Stomach smooth muscle (tissue), 2 donors: ENCODE results near the gene KLK13.

ENCODE experiments used
- H3K27ac ChIP-seq: one replicate; pipeline ENCODE4 v1.7.0; 2013; ENCODE audit warnings: mild to moderate bottlenecking, low read length, inconsistent platforms
- H3K27me3 ChIP-seq, 2 donors: one replicate each; pipeline ENCODE4 v1.7.0; 2013; ENCODE audit warnings: low read length in 2 of 2; ENCODE audit not compliant: insufficient read depth in 2 of 2, control insufficient read depth in 1 of 2
- H3K36me3 ChIP-seq, 2 donors: one replicate each; pipeline ENCODE4 v1.7.0; 2013; ENCODE audit warnings: low read length in 2 of 2; ENCODE audit not compliant: control insufficient read depth in 2 of 2, insufficient read depth in 2 of 2
- H3K4me1 ChIP-seq: one replicate; pipeline ENCODE4 v1.7.0; 2013; ENCODE audit warnings: low read length; ENCODE audit not compliant: control insufficient read depth, insufficient read depth
- H3K4me3 ChIP-seq, 2 donors: one replicate each; pipeline ENCODE4 v1.7.0; 2013; ENCODE audit warnings: low read length in 2 of 2
- H3K9ac ChIP-seq, 2 donors: one replicate each; pipeline ENCODE4 v1.7.0; 2013; ENCODE audit warnings: low read length in 2 of 2, mild to moderate bottlenecking in 1 of 2
- H3K9me3 ChIP-seq, 2 donors: one replicate each; pipeline ENCODE4 v1.7.0; 2013; ENCODE audit warnings: low read length in 2 of 2; ENCODE audit not compliant: control insufficient read depth in 2 of 2
- donor health status: healthy.
- donor health status: Pancreatic carcinoma.

KLK13 gene

DNA sequence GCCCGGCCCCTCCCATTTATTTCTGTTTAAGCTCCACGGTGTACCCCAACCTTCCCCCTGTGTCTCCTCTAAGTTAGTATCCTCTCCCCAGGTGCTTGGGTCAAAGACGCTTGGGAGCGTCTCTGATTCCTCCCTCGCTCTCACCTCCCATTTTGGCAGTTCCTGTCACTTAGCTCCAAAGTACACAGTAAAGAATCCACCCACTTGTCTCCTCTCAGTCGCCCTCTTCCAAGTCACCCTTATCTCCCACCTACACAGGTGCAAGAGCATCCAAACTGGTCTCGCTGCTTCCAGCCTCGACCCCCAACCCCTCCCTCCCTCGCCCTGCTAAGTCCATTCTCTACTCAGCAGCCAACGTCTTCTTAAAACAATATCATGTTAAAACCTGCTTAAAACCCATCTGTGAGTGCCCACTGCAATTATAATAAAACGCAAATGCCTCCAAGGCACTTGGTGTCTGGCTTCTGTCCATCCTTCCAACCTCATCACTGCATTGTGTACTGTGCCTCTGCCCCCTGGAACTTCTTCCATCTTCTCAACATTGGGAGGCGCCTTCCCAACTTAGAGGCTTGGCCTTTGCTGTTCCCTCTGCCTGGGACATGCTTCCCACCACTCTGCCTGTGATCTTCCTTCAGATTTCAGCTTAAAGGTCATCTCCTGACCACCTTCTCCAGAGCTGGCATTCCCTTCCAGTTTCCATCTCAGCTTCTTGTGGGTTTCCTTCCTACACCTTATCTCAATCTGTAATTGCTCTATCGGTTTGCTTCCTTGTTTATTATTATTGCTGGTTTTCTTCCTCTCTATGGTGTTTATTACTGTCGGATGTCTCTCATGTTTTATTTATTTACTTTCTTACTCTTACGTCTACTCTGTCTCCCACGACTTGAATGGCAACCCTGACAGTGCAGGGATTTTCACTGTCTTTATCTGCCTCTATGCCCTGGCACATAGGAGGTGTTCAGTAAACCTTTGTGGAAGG, 27.3 kb upstream of the KLK13 start:
- H3K36me3 ChIP-seq, result no peaks in the 10 kb centered on the region
- H3K27me3 ChIP-seq, result no peaks in the 10 kb centered on the region
- H3K4me1 ChIP-seq, result no peaks in the 10 kb centered on the region
- no peak overlapping the region for H3K9ac ChIP-seq
- no peak overlapping the region for H3K27ac ChIP-seq
- H3K4me3 ChIP-seq, result no peak overlapping the region
- H3K9me3 ChIP-seq, result no peaks in the 10 kb centered on the region

DNA sequence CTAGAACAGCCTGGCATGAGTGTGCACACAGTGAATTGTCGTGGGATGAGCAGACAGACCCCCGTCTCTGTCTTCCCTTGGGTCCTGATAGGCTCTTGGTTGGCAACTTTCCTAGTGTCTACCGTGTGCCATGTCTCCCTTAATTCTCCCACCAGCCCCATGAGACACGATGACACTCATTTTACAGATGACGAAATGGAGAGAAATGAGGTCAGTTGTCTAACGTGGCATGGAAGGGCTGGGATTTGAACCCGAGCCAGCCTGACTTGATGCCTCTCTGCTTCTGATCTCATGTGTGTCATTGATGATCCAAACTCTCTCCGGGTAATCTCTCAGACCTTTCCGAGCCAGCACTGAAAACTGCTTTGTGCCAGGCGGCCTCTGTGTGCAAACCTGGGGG, 26.2 kb upstream of the KLK13 start:
- Histone ChIP-seq H3K4me1 (no peaks in the 10 kb centered on the region), H3K27ac (no peak overlapping the region)

GRCh38 chr19:51090471-51090870, 25.6 kb upstream of the KLK13 start:
- no peak overlapping the region for H3K9ac ChIP-seq
- H3K36me3 ChIP-seq, result no peaks in the 10 kb centered on the region
- no peak overlapping the region for H3K4me3 ChIP-seq
- H3K4me1 ChIP-seq, result no peaks in the 10 kb centered on the region
- H3K27me3 ChIP-seq, result no peaks in the 10 kb centered on the region
- no peak overlapping the region for H3K27ac ChIP-seq
- no peaks in the 10 kb centered on the region for H3K9me3 ChIP-seq

More for the DNA sequence above, 26.2 kb upstream of the KLK13 start:
- Histone ChIP-seq H3K27me3 (no peaks in the 10 kb centered on the region), H3K9ac (no peak overlapping the region), H3K36me3 (no peaks in the 10 kb centered on the region), H3K9me3 (no peaks in the 10 kb centered on the region), H3K4me3 (no peak overlapping the region)

GRCh38 chr19:51089786-51090185, 24.9 kb upstream of the KLK13 start:
- H3K27ac ChIP-seq, result no peak overlapping the region
- no peak overlapping the region for H3K9ac ChIP-seq
- H3K4me1 ChIP-seq, result no peaks in the 10 kb centered on the region
- no peaks in the 10 kb centered on the region for H3K9me3 ChIP-seq
- no peaks in the 10 kb centered on the region for H3K36me3 ChIP-seq
- no peak overlapping the region for H3K4me3 ChIP-seq
- no peaks in the 10 kb centered on the region for H3K27me3 ChIP-seq

- Histone ChIP-seq H3K9ac (no peak overlapping the region), H3K27ac (no peak overlapping the region), H3K36me3 (no peaks in the 10 kb centered on the region), H3K4me3 (no peak overlapping the region), H3K27me3 (peaks cover 0 to 4% of the 10 kb centered on the region in 2 donors), H3K4me1 (no peaks in the 10 kb centered on the region), H3K9me3 (no peaks in the 10 kb centered on the region)
Measured at GRCh38 chr19:51086153-51086850, 21.4 kb upstream of the KLK13 start.

DNA sequence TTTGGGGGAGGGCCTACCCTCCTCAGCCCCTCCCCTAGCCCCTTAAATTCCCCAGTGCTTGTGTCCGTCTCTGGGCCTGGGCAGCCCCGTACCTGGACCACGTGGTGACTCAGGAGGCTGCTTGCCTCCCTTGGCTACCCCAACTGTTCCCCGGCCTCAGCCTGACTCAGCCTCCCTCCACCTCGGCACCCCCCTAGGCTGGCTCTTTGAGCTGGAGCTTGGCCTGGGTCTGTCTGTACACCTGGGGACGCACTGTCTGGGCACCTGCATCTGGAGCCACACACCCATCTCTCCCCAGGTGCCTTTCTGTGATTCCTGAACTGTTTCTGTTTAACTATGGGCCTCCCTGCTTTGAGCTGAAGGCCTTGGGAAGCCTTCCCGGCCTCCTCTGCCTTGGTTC, 19.6 kb upstream of the KLK13 start:
- no peak overlapping the region for H3K4me3 ChIP-seq
- H3K27ac ChIP-seq, result no peak overlapping the region
- H3K36me3 ChIP-seq, result no peaks in the 10 kb centered on the region
- H3K27me3 ChIP-seq, result peaks cover 0 to 4% of the 10 kb centered on the region in 2 donors
- H3K4me1 ChIP-seq, result no peaks in the 10 kb centered on the region
- H3K9me3 ChIP-seq, result no peaks in the 10 kb centered on the region
- H3K9ac ChIP-seq, result no peak overlapping the region

DNA sequence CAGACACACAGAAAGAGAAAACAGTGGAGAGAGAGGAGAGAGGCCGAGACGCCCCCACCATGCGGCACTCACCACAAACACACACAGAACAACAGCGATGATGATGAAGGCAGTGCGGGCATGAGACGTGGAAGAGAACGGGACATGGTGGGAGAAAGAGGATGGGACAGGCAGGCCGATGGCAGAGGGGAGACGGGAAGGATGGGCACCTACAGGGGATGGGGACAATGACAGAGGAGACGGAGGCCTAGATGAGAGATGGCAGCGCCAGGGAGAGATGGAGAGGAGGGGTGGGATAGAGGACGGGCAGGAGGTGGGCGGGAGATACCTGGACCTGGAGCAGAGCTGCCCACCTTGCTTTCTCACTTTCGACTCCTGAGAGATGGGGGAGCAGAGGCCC, 18.9 kb upstream of the KLK13 start:
- Histone ChIP-seq H3K9me3 (no peaks in the 10 kb centered on the region), H3K4me3 (no peak overlapping the region), H3K36me3 (no peaks in the 10 kb centered on the region), H3K4me1 (no peaks in the 10 kb centered on the region), H3K27me3 (peaks cover 0 to 4% of the 10 kb centered on the region in 2 donors), H3K27ac (no peak overlapping the region), H3K9ac (no peak overlapping the region)

DNA sequence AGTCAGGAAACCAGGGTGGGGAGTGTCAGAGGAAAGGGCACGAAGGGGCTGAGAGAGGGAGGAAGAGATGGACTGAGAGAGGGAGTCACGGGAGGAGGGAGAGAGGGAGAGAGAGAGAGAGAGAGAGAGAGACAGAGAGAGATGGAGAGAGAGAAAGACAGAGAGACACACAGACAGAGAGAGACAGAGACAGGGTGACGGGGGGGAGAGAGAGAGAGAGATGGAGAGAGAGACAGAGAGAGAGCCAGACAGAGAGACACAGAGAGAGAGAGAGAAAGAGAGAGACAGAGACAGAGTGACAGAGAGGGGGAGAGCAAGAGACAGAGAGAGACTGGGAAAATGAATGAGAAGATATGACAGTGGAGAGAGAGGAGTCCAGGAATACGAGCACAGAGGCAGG, 18.3 kb upstream of the KLK13 start:
- Histone ChIP-seq H3K4me1 (no peaks in the 10 kb centered on the region), H3K27me3 (peaks cover 0 to 4% of the 10 kb centered on the region in 2 donors), H3K9ac (no peak overlapping the region), H3K4me3 (no peak overlapping the region), H3K36me3 (no peaks in the 10 kb centered on the region), H3K9me3 (no peaks in the 10 kb centered on the region), H3K27ac (no peak overlapping the region)

DNA sequence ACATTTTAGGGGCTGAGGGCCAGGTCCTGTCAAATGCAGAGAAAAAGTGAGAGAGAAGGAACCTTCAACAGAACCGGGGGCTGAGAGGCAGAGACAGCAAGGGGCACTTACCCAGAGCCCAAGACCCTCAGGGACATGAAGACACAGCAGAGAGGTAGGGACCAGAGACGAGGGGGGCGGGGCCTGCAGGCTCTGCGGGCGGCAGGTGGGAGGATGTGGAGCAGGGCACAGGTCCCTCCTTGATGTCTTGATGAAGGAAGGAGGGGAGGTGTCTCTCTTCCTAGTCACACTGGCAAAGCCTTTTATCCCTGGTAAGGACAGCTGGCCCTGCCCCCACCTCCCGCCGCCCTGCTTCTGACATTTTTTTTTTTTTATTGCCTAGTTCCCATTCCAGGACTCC, 17.7 kb upstream of the KLK13 start, which contains the start of gene KLK14:
KLK14 (minus strand) TSS at position 277 of the 400 bp plus-strand sequence; CDS start at position 4, 273 bp downstream.
- H3K4me3 ChIP-seq, result no peak within 1 kb of the TSS
- H3K27me3 ChIP-seq, result peaks cover 0 to 4% of the 10 kb centered on the region in 2 donors
- H3K4me1 ChIP-seq, result no peaks in the 10 kb centered on the region
- no peaks in the 10 kb centered on the region for H3K9me3 ChIP-seq
- no peak within 1 kb of the TSS for H3K27ac ChIP-seq
- H3K9ac ChIP-seq, result no peak within 1 kb of the TSS
- H3K36me3 ChIP-seq, result no peaks in the 10 kb centered on the region

- H3K27ac ChIP-seq, result no peak overlapping the region
- H3K4me1 ChIP-seq, result no peaks in the 10 kb centered on the region
- no peaks in the 10 kb centered on the region for H3K36me3 ChIP-seq
- peaks cover 0 to 4% of the 10 kb centered on the region in 2 donors for H3K27me3 ChIP-seq
- H3K4me3 ChIP-seq, result no peak overlapping the region
- no peaks in the 10 kb centered on the region for H3K9me3 ChIP-seq
- no peak overlapping the region for H3K9ac ChIP-seq
Measured at GRCh38 chr19:51081476-51081875, 16.6 kb upstream of the KLK13 start.
